Muscle layer of colon (tissue), 2 donors: ENCODE data around the gene PDYN.

Experiments
- H3K27ac ChIP-seq: one replicate; pipeline ENCODE4 v1.7.0; 2013; ENCODE audit warnings: low read depth, mild to moderate bottlenecking, low read length, moderate library complexity
- H3K27me3 ChIP-seq, 2 donors: one replicate each; pipeline ENCODE4 v1.7.0; 2013; ENCODE audit warnings: low read length in 2 of 2, mild to moderate bottlenecking in 2 of 2; ENCODE audit not compliant: insufficient read depth in 2 of 2, control insufficient read depth in 1 of 2
- H3K36me3 ChIP-seq: one replicate; pipeline ENCODE4 v1.7.0; 2013; ENCODE audit warnings: mild to moderate bottlenecking, low read length; ENCODE audit not compliant: insufficient read depth
- H3K4me1 ChIP-seq: one replicate; pipeline ENCODE4 v1.7.0; 2013; ENCODE audit warnings: mild to moderate bottlenecking, low read length; ENCODE audit not compliant: insufficient read depth
- H3K4me3 ChIP-seq, 2 donors: one replicate each; pipeline ENCODE4 v1.7.0; 2013; ENCODE audit warnings: low read length in 2 of 2, low read depth in 1 of 2, mild to moderate bottlenecking in 1 of 2, moderate library complexity in 1 of 2
- H3K9ac ChIP-seq: one replicate; pipeline ENCODE4 v1.7.0; 2013; ENCODE audit warnings: low read length
- H3K9me3 ChIP-seq: one replicate; pipeline ENCODE4 v1.7.0; 2013; ENCODE audit warnings: mild to moderate bottlenecking, low read length
- donor health status: abdominal sarcoma.
- donor health status: Adenocarcinoma of cecum.

PDYN gene

GRCh38 chr20:1965520-1966351 is 28.1 kb downstream of the PDYN start:
- H3K4me1 ChIP-seq = peaks cover 10% of the 10 kb centered on the region
- no peak overlapping the region for H3K4me3 ChIP-seq
- no peak overlapping the region for H3K27ac ChIP-seq
- H3K36me3 ChIP-seq = no peaks in the 10 kb centered on the region
- H3K27me3 ChIP-seq = peaks cover 0 to 4% of the 10 kb centered on the region in 2 donors
- no peak overlapping the region for H3K9ac ChIP-seq
- no peaks in the 10 kb centered on the region for H3K9me3 ChIP-seq

- Histone ChIP-seq H3K27ac (no peak overlapping the region), H3K9ac (no peak overlapping the region), H3K4me3 (no peak overlapping the region)
Measured at GRCh38 chr20:1964659-1965405, 29.0 kb downstream of the PDYN start.

GRCh38 chr20:1964061-1964460 is 29.8 kb downstream of the PDYN start:
- Histone ChIP-seq H3K27me3 (peaks cover 0 to 4% of the 10 kb centered on the region in 2 donors), H3K36me3 (no peaks in the 10 kb centered on the region), H3K27ac (no peak overlapping the region), H3K4me3 (no peak overlapping the region), H3K4me1 (peaks cover 10% of the 10 kb centered on the region), H3K9ac (no peak overlapping the region), H3K9me3 (no peaks in the 10 kb centered on the region)

More at GRCh38 chr20:1964659-1965405, 29.0 kb downstream of the PDYN start:
- no peaks in the 10 kb centered on the region for H3K9me3 ChIP-seq
- H3K27me3 ChIP-seq = peaks cover 0 to 4% of the 10 kb centered on the region in 2 donors
- peaks cover 10% of the 10 kb centered on the region for H3K4me1 ChIP-seq
- no peaks in the 10 kb centered on the region for H3K36me3 ChIP-seq

- no peak overlapping the region for H3K9ac ChIP-seq
- no peaks in the 10 kb centered on the region for H3K9me3 ChIP-seq
- H3K4me3 ChIP-seq = no peak overlapping the region
- peaks cover 10% of the 10 kb centered on the region for H3K4me1 ChIP-seq
- H3K27ac ChIP-seq = no peak overlapping the region
- peaks cover 0 to 4% of the 10 kb centered on the region in 2 donors for H3K27me3 ChIP-seq
- H3K36me3 ChIP-seq = no peaks in the 10 kb centered on the region
Measured at GRCh38 chr20:1961374-1961773, 32.5 kb downstream of the PDYN start.

- Histone ChIP-seq H3K4me1 (no peaks in the 10 kb centered on the region), H3K4me3 (no peak overlapping the region), H3K27me3 (peaks cover 0 to 4% of the 10 kb centered on the region in 2 donors), H3K9ac (no peak overlapping the region), H3K36me3 (no peaks in the 10 kb centered on the region), H3K27ac (no peak overlapping the region), H3K9me3 (no peaks in the 10 kb centered on the region)
Measured at GRCh38 chr20:1959156-1959555, 34.7 kb downstream of the PDYN start.

GRCh38 chr20:1958426-1958825 is 35.4 kb downstream of the PDYN start:
- Histone ChIP-seq H3K9ac (no peak overlapping the region), H3K4me1 (no peaks in the 10 kb centered on the region), H3K27me3 (no peaks in the 10 kb centered on the region), H3K9me3 (no peaks in the 10 kb centered on the region), H3K36me3 (no peaks in the 10 kb centered on the region), H3K27ac (no peak overlapping the region), H3K4me3 (no peak overlapping the region)

GRCh38 chr20:1955217-1955616 is 38.6 kb downstream of the PDYN start:
- H3K4me1 ChIP-seq = no peaks in the 10 kb centered on the region
- H3K27ac ChIP-seq = no peak overlapping the region
- H3K36me3 ChIP-seq = no peaks in the 10 kb centered on the region
- no peak overlapping the region for H3K9ac ChIP-seq
- no peaks in the 10 kb centered on the region for H3K27me3 ChIP-seq
- H3K4me3 ChIP-seq = no peak overlapping the region
- no peaks in the 10 kb centered on the region for H3K9me3 ChIP-seq

GRCh38 chr20:1953621-1954020 is 40.2 kb downstream of the PDYN start:
- Histone ChIP-seq H3K27ac (no peak overlapping the region), H3K9me3 (no peaks in the 10 kb centered on the region), H3K4me1 (no peaks in the 10 kb centered on the region), H3K36me3 (no peaks in the 10 kb centered on the region), H3K4me3 (no peak overlapping the region), H3K27me3 (no peaks in the 10 kb centered on the region), H3K9ac (no peak overlapping the region)

GRCh38 chr20:1952737-1953530 is 40.9 kb downstream of the PDYN start:
- no peak overlapping the region for H3K27ac ChIP-seq
- no peaks in the 10 kb centered on the region for H3K4me1 ChIP-seq

GRCh38 chr20:1951436-1952115 is 42.3 kb downstream of the PDYN start:
- no peak overlapping the region for H3K27ac ChIP-seq
- peaks cover 4% of the 10 kb centered on the region for H3K4me1 ChIP-seq
- no peaks in the 10 kb centered on the region for H3K9me3 ChIP-seq
- H3K9ac ChIP-seq = no peak overlapping the region
- no peak overlapping the region for H3K4me3 ChIP-seq
- H3K27me3 ChIP-seq = no peaks in the 10 kb centered on the region
- no peaks in the 10 kb centered on the region for H3K36me3 ChIP-seq

More at GRCh38 chr20:1952737-1953530, 40.9 kb downstream of the PDYN start:
- Histone ChIP-seq H3K27me3 (no peaks in the 10 kb centered on the region), H3K9me3 (no peaks in the 10 kb centered on the region), H3K9ac (no peak overlapping the region), H3K4me3 (no peak overlapping the region), H3K36me3 (no peaks in the 10 kb centered on the region)

GRCh38 chr20:1950836-1951235 is 43.0 kb downstream of the PDYN start:
- H3K27ac ChIP-seq = no peak overlapping the region
- H3K27me3 ChIP-seq = no peaks in the 10 kb centered on the region
- H3K4me1 ChIP-seq = peaks cover 5% of the 10 kb centered on the region
- H3K36me3 ChIP-seq = no peaks in the 10 kb centered on the region
- H3K4me3 ChIP-seq = no peak overlapping the region
- no peak overlapping the region for H3K9ac ChIP-seq
- no peaks in the 10 kb centered on the region for H3K9me3 ChIP-seq
